ENCODE data around the gene ARAP3.

Gene ARAP3

GRCh38 chr5:141665995-141666940 lies 15.8 kb downstream of the ARAP3 start:
- no peak for DNase-seq

- DNase-seq: peak; percentile 69
Observed at GRCh38 chr5:141664733-141665461, 17.1 kb downstream of the ARAP3 start.

GRCh38 chr5:141663506-141663905 lies 18.5 kb downstream of the ARAP3 start:
- no peak for DNase-seq

GRCh38 chr5:141662028-141662427 lies 20.0 kb downstream of the ARAP3 start:
- no peak for DNase-seq

- DNase-seq: no peak
Observed at GRCh38 chr5:141657937-141658545, 24.0 kb downstream of the ARAP3 start.

GRCh38 chr5:141657404-141657803 lies 24.6 kb downstream of the ARAP3 start:
- DNase-seq: no peak

- DNase-seq: no peak
Observed at GRCh38 chr5:141656396-141656795, 25.6 kb downstream of the ARAP3 start.

GRCh38 chr5:141655020-141655419 lies 27.0 kb downstream of the ARAP3 start:
- DNase-seq: no peak

GRCh38 chr5:141654298-141654697 lies 27.7 kb downstream of the ARAP3 start:
- no peak for DNase-seq

- no peak for DNase-seq
Observed at GRCh38 chr5:141651728-141652105, 30.3 kb downstream of the ARAP3 start.

- peak; percentile 56 for DNase-seq
Observed at GRCh38 chr5:141650851-141651727, 30.9 kb downstream of the ARAP3 start, which contains the start of gene FCHSD1. Gene FCHSD1, minus strand, starts transcription at chr5:141651418. Its CDS starts 50 bp downstream, at chr5:141651368.

- DNase-seq: no peak
Observed at GRCh38 chr5:141649972-141650371, 32.1 kb downstream of the ARAP3 start.

GRCh38 chr5:141649056-141649688 lies 32.9 kb downstream of the ARAP3 start:
- DNase-seq: no peak

- no peak for DNase-seq
Observed at GRCh38 chr5:141647851-141648250, 34.2 kb downstream of the ARAP3 start.

GRCh38 chr5:141647242-141647641 lies 34.8 kb downstream of the ARAP3 start:
- DNase-seq: no peak

GRCh38 chr5:141646026-141646425 lies 36.0 kb downstream of the ARAP3 start:
- no peak for DNase-seq

- no peak for DNase-seq
Observed at GRCh38 chr5:141641634-141642267, 40.3 kb downstream of the ARAP3 start.

GRCh38 chr5:141640698-141641097 lies 41.3 kb downstream of the ARAP3 start:
- DNase-seq: no peak

GRCh38 chr5:141640051-141640415 lies 42.0 kb downstream of the ARAP3 start:
- DNase-seq: no peak

GRCh38 chr5:141639357-141640050 lies 42.5 kb downstream of the ARAP3 start:
- DNase-seq: no peak

GRCh38 chr5:141638771-141639170 lies 43.3 kb downstream of the ARAP3 start:
- no peak for DNase-seq
